ENCODE data around the gene F7. TPM values are rescaled to one million over a fixed set of nuclear protein-coding genes. Genes with fewer than 3 reads are reported as not detected.

Gene F7
- total and polyA plus RNA-seq, 12 donors = 0.04 to 0.45 (median 0.20) TPM; not detected in 7

DNA sequence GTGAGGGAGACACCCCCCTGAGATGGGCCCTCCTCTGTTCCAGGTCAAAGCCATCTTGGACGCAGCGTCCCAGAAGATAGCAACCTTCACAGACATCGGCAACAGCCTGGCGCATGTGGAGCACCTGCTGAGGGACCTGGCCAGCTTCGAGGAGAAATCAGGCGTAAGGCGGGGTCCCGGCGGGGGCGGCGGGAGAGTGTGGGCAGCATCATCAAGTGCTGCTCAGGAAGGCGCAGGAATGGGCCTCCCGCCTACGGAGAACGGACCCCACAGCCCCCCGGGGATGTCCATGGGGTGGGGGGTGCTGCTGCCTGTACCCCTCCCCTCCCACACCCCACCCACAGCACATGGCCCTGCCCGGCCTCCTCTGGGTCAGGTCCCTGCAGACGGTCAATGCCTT is 31.2 kb upstream of the F7 start:
- DNase-seq (peak in 1 of 2 donors; percentile 6), ATAC-seq (peak in 1 of 8 donors; percentile 16)
- H3K27me3 ChIP-seq = no peaks in the 10 kb centered on the region
- WGBS, 2 donors = 91 to 93% methylated on average over 17 to 18 of the region's 18 CpGs
- intact Hi-C loops (cut with DNase I) = no loop called here
- peaks cover 0 to 98% (median 9%) of the 10 kb centered on the region in 9 donors for H3K36me3 ChIP-seq
- peaks cover 0 to 12% (median 0%) of the 10 kb centered on the region in 9 donors for H3K4me1 ChIP-seq
- no peak overlapping the region for H3K27ac ChIP-seq
- H3K4me3 ChIP-seq = no peak overlapping the region
- no peaks in the 10 kb centered on the region for H3K9me3 ChIP-seq
- no peak for TF ChIP-seq CTCF (IDR thresholded peaks at IDR 0.05)

- TF ChIP-seq CTCF (IDR thresholded peaks at IDR 0.05) = no peak
- no peaks in the 10 kb centered on the region for H3K27me3 ChIP-seq
- no peaks in the 10 kb centered on the region for H3K9me3 ChIP-seq
- H3K4me1 ChIP-seq = peaks cover 0 to 14% (median 0%) of the 10 kb centered on the region in 9 donors
- ATAC-seq (no peak), DNase-seq (peak in 1 of 2 donors; percentile 0)
- peaks cover 0 to 95% (median 9%) of the 10 kb centered on the region in 9 donors for H3K36me3 ChIP-seq
- H3K4me3 ChIP-seq = no peak overlapping the region
- WGBS, 2 donors = 94 to 95% methylated on average over 22 of the region's 22 CpGs
- no peak overlapping the region for H3K27ac ChIP-seq
- intact Hi-C loops (cut with DNase I) = no loop called here
Measured at GRCh38 chr13:113074876-113075275, 30.7 kb upstream of the F7 start.

GRCh38 chr13:113075711-113076110 is 29.9 kb upstream of the F7 start:
- no peak for DNase-seq
- Histone ChIP-seq H3K36me3 (peaks cover 0 to 91% (median 9%) of the 10 kb centered on the region in 9 donors), H3K27ac (no peak overlapping the region), H3K4me3 (no peak overlapping the region), H3K9me3 (no peaks in the 10 kb centered on the region), H3K4me1 (peaks cover 0 to 14% (median 0%) of the 10 kb centered on the region in 9 donors), H3K27me3 (no peaks in the 10 kb centered on the region)
- intact Hi-C loops (cut with DNase I) = no loop called here
- peak in 1 of 8 donors; percentile 4 for ATAC-seq
- TF ChIP-seq CTCF (IDR thresholded peaks at IDR 0.05) = no peak
- WGBS, 2 donors = 93 to 96% methylated on average over 17 of the region's 17 CpGs

DNA sequence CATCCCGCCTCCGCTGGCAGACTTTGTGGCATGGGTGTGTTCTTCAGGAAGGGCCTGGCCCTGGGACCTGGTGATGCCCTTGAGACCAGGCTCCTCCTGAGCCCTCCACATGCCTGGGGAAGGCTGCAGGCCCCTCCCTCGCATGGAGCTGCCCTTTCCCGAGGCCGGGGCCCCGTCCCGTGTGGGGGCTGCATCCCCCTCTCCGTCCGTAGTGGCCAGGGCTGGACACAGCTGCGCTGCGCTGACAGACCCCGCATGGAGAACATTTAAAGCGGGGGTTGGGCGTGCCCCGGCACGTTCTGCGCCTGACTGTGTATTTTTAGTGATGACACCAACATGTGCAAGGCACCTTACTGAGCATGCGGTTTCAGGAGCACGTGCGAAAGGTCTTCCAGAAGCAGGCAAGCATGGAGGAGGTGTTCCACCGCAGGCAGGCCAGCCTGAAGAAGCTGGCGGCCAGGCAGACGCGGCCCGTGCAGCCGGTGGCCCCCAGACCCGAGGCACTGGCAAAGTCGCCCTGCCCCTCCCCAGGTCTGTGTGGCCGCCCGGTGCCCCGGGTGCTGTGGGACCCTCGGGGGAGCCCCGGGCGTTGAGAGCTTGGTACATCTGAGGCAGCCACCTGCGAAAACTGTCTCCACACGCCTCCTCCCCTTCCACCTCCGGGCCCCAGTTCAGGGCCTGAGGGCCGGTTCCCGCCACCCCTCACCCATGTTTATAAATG is 28.8 kb upstream of the F7 start:
- Histone ChIP-seq H3K4me1 (peaks cover 0 to 14% (median 0%) of the 10 kb centered on the region in 9 donors), H3K27me3 (no peaks in the 10 kb centered on the region), H3K4me3 (no peak overlapping the region), H3K27ac (no peak overlapping the region), H3K9me3 (no peaks in the 10 kb centered on the region), H3K36me3 (peaks cover 0 to 91% (median 9%) of the 10 kb centered on the region in 9 donors)
- no peak for ATAC-seq
- intact Hi-C loops (cut with DNase I) = no loop called here
- WGBS, 2 donors = 94% methylated on average over 39 of the region's 39 CpGs
- TF ChIP-seq CTCF (IDR thresholded peaks at IDR 0.05) = no peak
- DNase-seq = no peak

All from heart right ventricle (tissue), 16 donors.